HCT116 (cell line): Measurements from ENCODE around the gene CTXN1. TPM values are rescaled to one million over a fixed set of nuclear protein-coding genes. Genes with fewer than 3 reads are reported as not detected.

Experiments
- ATAC-seq: fragments of 200-7000 bp; cut with Tn5 transposase; 2 replicates; pipeline ENCODE4 v1.9.1; 2020; ENCODE audit warnings: mild to moderate bottlenecking, moderate library complexity
- BruUV-seq: library from RNA; stranded (reverse); fragments of 400-500 nt; replicated peaks from 2 replicates; lab custom pipeline; 2021; lab: Mats Ljungman, UMichigan
- CTCF ChIA-PET: fragments of 300-600 bp; sonication (Branson Sonifier 250); formaldehyde crosslinking; loops from one replicate; lab custom pipeline; 2021; ENCODE audit warnings: antibody characterized with exemption; lab: Charles Lee
- POLR2A ChIA-PET: fragments of 300-600, 350-600 bp; sonication (Branson Sonifier 250); formaldehyde crosslinking; loops from one replicate; lab custom pipeline; 2021; ENCODE audit warnings: antibody characterized with exemption; lab: Charles Lee
- RAD21 ChIA-PET, 2 experiments: fragments of 300-600 bp; sonication (Branson Sonifier 250); formaldehyde crosslinking; loops; one replicate each; lab custom pipeline; 2023; ENCODE audit warnings: low total read pairs in 2 of 2; ENCODE audit not compliant: uncharacterized antibody in 2 of 2, unreplicated experiment in 2 of 2, low non-redundant PET in 1 of 2; lab: Charles Lee
- DNase-seq: peaks from one replicate; pipeline ENCODE4 v3.0.0-alpha.2; 2010; ENCODE audit warnings: low read depth, low spot score
- H2AFZ ChIP-seq: fragments of 200-600 bp; shearing (Covaris generic), sonication (generic); 2 replicates; pipeline ENCODE4 v1.6.1; 2017; ENCODE audit warnings: low read depth, mixed run types, mixed read lengths, antibody characterized with exemption, low read length; ENCODE audit not compliant: poor library complexity, severe bottlenecking
- H3K27ac ChIP-seq: 2 replicates; pipeline ENCODE4 v1.5.1; 2012; ENCODE audit warnings: low read depth, low read length
- H3K27me3 ChIP-seq: fragments of 200-600 bp; sonication (generic); 2 replicates; pipeline ENCODE4 v1.6.1; 2016; ENCODE audit warnings: mixed run types, low read length, mixed read lengths; ENCODE audit not compliant: insufficient read depth
- H3K36me3 ChIP-seq, 2 experiments: fragments of 200-500 bp in 1 of 2; fragments of 200-600 bp in 1 of 2; sonication (Bioruptor generic) in 1 of 2; sonication (generic) in 1 of 2; 2 replicates each; pipeline versions ENCODE4 v1.5.1 to v1.6.1; 2014 to 2016; ENCODE audit warnings: low read length in 2 of 2, inconsistent platforms in 1 of 2, mixed read lengths in 1 of 2, mixed run types in 1 of 2; ENCODE audit not compliant: insufficient read depth in 2 of 2, control insufficient read depth in 1 of 2
- H3K4me1 ChIP-seq, 2 experiments: fragments of 200-600 bp in 1 of 2; sonication (generic) in 1 of 2; 2 replicates each; pipeline versions ENCODE4 v1.5.1 to v1.6.1; 2012 to 2017; ENCODE audit warnings: low read length in 2 of 2, inconsistent platforms in 1 of 2, mild to moderate bottlenecking in 1 of 2, mixed read lengths in 1 of 2, mixed run types in 1 of 2, moderate library complexity in 1 of 2; ENCODE audit not compliant: insufficient read depth in 2 of 2, control insufficient read depth in 1 of 2
- H3K4me2 ChIP-seq: fragments of 200-600 bp; sonication (generic); 2 replicates; pipeline ENCODE4 v1.6.1; 2017; ENCODE audit warnings: mixed run types, low read length, mixed read lengths
- H3K4me3 ChIP-seq, 2 experiments: fragments of 200-600 bp in 1 of 2; sonication (generic) in 1 of 2; replicated peaks in 1 of 2; 2 replicates each; pipeline ENCODE4 v1.5.1; 2011 to 2016; ENCODE audit warnings: low read length in 2 of 2, control low read depth in 1 of 2, low read depth in 1 of 2, mild to moderate bottlenecking in 1 of 2, mixed read lengths in 1 of 2, mixed run types in 1 of 2
- H3K79me2 ChIP-seq: fragments of 200-600 bp; sonication (generic); 2 replicates; pipeline ENCODE4 v1.6.1; 2017; ENCODE audit warnings: mild to moderate bottlenecking, mixed run types, low read length, moderate library complexity, mixed read lengths; ENCODE audit not compliant: insufficient read depth
- H3K9ac ChIP-seq: fragments of 200-600 bp; sonication (generic); 2 replicates; pipeline ENCODE4 v1.6.1; 2016; ENCODE audit warnings: low read length, mixed read lengths
- H3K9me2 ChIP-seq: fragments of 200-600 bp; sonication (generic), shearing (Covaris generic); 2 replicates; pipeline ENCODE4 v1.6.1; 2017; ENCODE audit warnings: mixed run types, mild to moderate bottlenecking, moderate library complexity; ENCODE audit not compliant: insufficient read depth
- H3K9me3 ChIP-seq, 2 experiments: fragments of 200-500 bp in 1 of 2; fragments of 200-600 bp in 1 of 2; sonication (Bioruptor generic) in 1 of 2; sonication (generic) in 1 of 2; 2 replicates each; pipeline ENCODE4 v1.6.1; 2014 to 2017; ENCODE audit warnings: low read length in 2 of 2, mixed read lengths in 2 of 2, inconsistent platforms in 1 of 2, low read depth in 1 of 2, mild to moderate bottlenecking in 1 of 2, mixed run types in 1 of 2, moderate library complexity in 1 of 2; ENCODE audit not compliant: control insufficient read depth in 1 of 2, insufficient read depth in 1 of 2
- H4K20me1 ChIP-seq: fragments of 200-600 bp; sonication (generic), shearing (Covaris generic); 2 replicates; pipeline ENCODE4 v1.6.1; 2017; ENCODE audit warnings: mixed run types, mild to moderate bottlenecking, moderate library complexity; ENCODE audit not compliant: insufficient read depth
- CBX3 ChIP-seq: IDR thresholded peaks from 2 replicates; pipeline ENCODE4 v1.6.1; 2012; ENCODE audit warnings: low read depth
- EGR1 ChIP-seq: IDR thresholded peaks from 2 replicates; pipeline ENCODE4 v1.6.1; 2012; ENCODE audit warnings: low read depth
- EZH2 ChIP-seq: fragments of 200-600 bp; sonication (generic); IDR thresholded peaks from 2 replicates; pipeline ENCODE4 v1.6.1; 2017; ENCODE audit warnings: antibody characterized with exemption, mixed run types
- JUND ChIP-seq: IDR thresholded peaks from 2 replicates; pipeline ENCODE4 v1.6.1; 2012
- POLR2AphosphoS5 ChIP-seq: IDR thresholded peaks from 2 replicates; pipeline ENCODE4 v1.6.1; 2011; ENCODE audit warnings: mild to moderate bottlenecking, low read depth, low read length, moderate library complexity
- RAD21 ChIP-seq: IDR thresholded peaks from 2 replicates; pipeline ENCODE4 v1.6.1; 2012; ENCODE audit warnings: low read depth, mild to moderate bottlenecking
- SP1 ChIP-seq: IDR thresholded peaks from 2 replicates; pipeline ENCODE4 v1.6.1; 2012; ENCODE audit warnings: low read depth
- SRF ChIP-seq: IDR thresholded peaks from 2 replicates; pipeline ENCODE4 v1.6.1; 2012; ENCODE audit warnings: low read depth
- YY1 ChIP-seq: IDR thresholded peaks from 2 replicates; pipeline ENCODE4 v1.6.1; 2011; ENCODE audit warnings: low read length, low read depth, moderate library complexity, mild to moderate bottlenecking; ENCODE audit not compliant: insufficient replicate concordance; ENCODE audit errors: extremely low read depth
- ZFX ChIP-seq: fragments of 450-650 bp; IDR thresholded peaks from 2 replicates; pipeline ENCODE4 v1.6.1; 2017
- ZNF274 ChIP-seq: fragments of 200-500 bp; sonication (Bioruptor generic); IDR thresholded peaks from 2 replicates; pipeline ENCODE4 v1.6.1; 2014; ENCODE audit warnings: mild to moderate bottlenecking, low read depth, low read length, inconsistent platforms
- intact Hi-C: fragments of 100-400 bp; cut with micrococcal nuclease; formaldehyde crosslinking; loops from 2 replicates; pipeline ENCODE4 v1.10.0; 2022
- total RNA-seq: library from RNA; stranded (reverse); gene quantifications from one replicate; pipeline ENCODE4 v1.2.1, GENCODE V29; 2021; ENCODE audit not compliant: unreplicated experiment
- TF ChIP-seq, protein P1 (sequence below): IDR thresholded peaks from 2 replicates; pipeline ENCODE4 v1.6.1; 2012
- TF ChIP-seq, protein P2 (sequence below): IDR thresholded peaks from 2 replicates; pipeline ENCODE4 v1.6.1; 2012
- TF ChIP-seq, protein P3 (sequence below), 3 experiments: fragments of 200-600 bp in 1 of 3; sonication (generic) in 1 of 3; IDR thresholded peaks in 2 of 3; conservative IDR thresholded peaks in 1 of 3; 2 replicates each; pipeline ENCODE4 v1.5.1; 2012 to 2017; ENCODE audit warnings: low read depth in 2 of 3, low read length in 2 of 3, antibody characterized with exemption in 1 of 3, borderline replicate concordance in 1 of 3, control low read depth in 1 of 3, mild to moderate bottlenecking in 1 of 3, mixed read lengths in 1 of 3, mixed run types in 1 of 3, moderate library complexity in 1 of 3; ENCODE audit not compliant: insufficient read depth in 1 of 3

Gene CTXN1
- total RNA-seq, 1 experiment from 2014 or later, result 56.0 TPM

GRCh38 chr19:7900931-7901330, 25.0 kb downstream of the CTXN1 start:
- H3K4me3 ChIP-seq, result no peak overlapping the region
- H2AFZ ChIP-seq, result no peak overlapping the region
- DNase-seq, result no peak
- no peak overlapping the region for H3K27ac ChIP-seq
- H3K9me2 ChIP-seq, result no peaks in the 10 kb centered on the region
- H3K4me2 ChIP-seq, result no peak overlapping the region
- CTCF ChIA-PET, result interaction anchor here (1.3 kb wide), 1 partner anchor 32 kb away, joined by 5 read pairs; no protein-coding TSS in a partner anchor
- H4K20me1 ChIP-seq, result no peaks in the 10 kb centered on the region
- POLR2A ChIA-PET, result interaction anchor here (1.3 to 1.4 kb wide), 3 partner anchors 9 to 32 kb away, joined by 4 to 5 read pairs (median 4); partner anchors contain the start of gene LRRC8E
- RAD21 ChIA-PET, result no interaction called here
- BruUV-seq, result no TSS peak
- no peaks in the 10 kb centered on the region for H3K27me3 ChIP-seq
- H3K36me3 ChIP-seq, result peaks cover 0 to 9% of the 10 kb centered on the region in 2 experiments; a peak in 2 of 4 replicates
- no peak overlapping the region for H3K9ac ChIP-seq
- no peaks in the 10 kb centered on the region for H3K9me3 ChIP-seq
- intact Hi-C loops, result no loop called here
- no peak for ATAC-seq
- H3K79me2 ChIP-seq, result peaks cover 30% of the 10 kb centered on the region
- no peak for TF ChIP-seq ZNF274
- TF ChIP-seq, protein P1, sequence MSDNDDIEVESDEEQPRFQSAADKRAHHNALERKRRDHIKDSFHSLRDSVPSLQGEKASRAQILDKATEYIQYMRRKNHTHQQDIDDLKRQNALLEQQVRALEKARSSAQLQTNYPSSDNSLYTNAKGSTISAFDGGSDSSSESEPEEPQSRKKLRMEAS, result no peak
- no peak for TF ChIP-seq CBX3
- TF ChIP-seq SP1, result no peak
- peaks cover 3 to 27% of the 10 kb centered on the region in 2 experiments; a peak in 2 of 4 replicates for H3K4me1 ChIP-seq

DNA sequence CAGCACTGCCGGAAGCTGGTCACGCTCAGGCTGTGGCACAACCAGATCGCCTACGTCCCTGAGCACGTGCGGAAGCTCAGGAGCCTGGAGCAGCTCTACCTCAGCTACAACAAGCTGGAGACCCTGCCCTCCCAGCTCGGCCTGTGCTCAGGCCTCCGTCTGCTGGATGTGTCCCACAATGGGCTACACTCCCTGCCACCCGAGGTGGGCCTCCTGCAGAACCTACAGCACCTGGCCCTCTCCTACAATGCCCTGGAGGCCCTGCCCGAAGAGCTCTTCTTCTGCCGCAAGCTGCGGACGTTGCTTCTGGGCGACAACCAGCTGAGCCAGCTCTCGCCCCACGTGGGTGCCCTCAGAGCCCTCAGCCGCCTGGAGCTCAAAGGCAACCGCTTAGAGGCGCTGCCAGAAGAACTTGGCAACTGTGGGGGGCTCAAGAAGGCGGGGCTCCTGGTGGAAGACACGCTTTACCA, 25.5 kb downstream of the CTXN1 start:
- no peak for ATAC-seq
- peaks cover 25% of the 10 kb centered on the region for H3K79me2 ChIP-seq
- no peak overlapping the region for H3K27ac ChIP-seq

More for the DNA sequence above, 25.5 kb downstream of the CTXN1 start:
- no peaks in the 10 kb centered on the region for H4K20me1 ChIP-seq
- H3K27me3 ChIP-seq, result no peaks in the 10 kb centered on the region
- ChIA-PET POLR2A (interaction anchor here (1.1 to 1.4 kb wide), 4 partner anchors 9 to 31 kb away, joined by 3 to 5 read pairs (median 4); partner anchors contain the start of gene LRRC8E), CTCF (interaction anchor here (1.3 kb wide), 1 partner anchor 32 kb away, joined by 5 read pairs; no protein-coding TSS in a partner anchor), RAD21 (no interaction called here)
- TF ChIP-seq SRF (no peak), POLR2AphosphoS5 (no peak), ZFX (no peak), SP1 (no peak), EGR1 (no peak), EZH2 (no peak), RAD21 (no peak), JUND (no peak), YY1 (no peak), CBX3 (no peak)
- TF ChIP-seq, protein P2, sequence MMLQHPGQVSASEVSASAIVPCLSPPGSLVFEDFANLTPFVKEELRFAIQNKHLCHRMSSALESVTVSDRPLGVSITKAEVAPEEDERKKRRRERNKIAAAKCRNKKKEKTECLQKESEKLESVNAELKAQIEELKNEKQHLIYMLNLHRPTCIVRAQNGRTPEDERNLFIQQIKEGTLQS, result no peak
- TF ChIP-seq, protein P3, sequence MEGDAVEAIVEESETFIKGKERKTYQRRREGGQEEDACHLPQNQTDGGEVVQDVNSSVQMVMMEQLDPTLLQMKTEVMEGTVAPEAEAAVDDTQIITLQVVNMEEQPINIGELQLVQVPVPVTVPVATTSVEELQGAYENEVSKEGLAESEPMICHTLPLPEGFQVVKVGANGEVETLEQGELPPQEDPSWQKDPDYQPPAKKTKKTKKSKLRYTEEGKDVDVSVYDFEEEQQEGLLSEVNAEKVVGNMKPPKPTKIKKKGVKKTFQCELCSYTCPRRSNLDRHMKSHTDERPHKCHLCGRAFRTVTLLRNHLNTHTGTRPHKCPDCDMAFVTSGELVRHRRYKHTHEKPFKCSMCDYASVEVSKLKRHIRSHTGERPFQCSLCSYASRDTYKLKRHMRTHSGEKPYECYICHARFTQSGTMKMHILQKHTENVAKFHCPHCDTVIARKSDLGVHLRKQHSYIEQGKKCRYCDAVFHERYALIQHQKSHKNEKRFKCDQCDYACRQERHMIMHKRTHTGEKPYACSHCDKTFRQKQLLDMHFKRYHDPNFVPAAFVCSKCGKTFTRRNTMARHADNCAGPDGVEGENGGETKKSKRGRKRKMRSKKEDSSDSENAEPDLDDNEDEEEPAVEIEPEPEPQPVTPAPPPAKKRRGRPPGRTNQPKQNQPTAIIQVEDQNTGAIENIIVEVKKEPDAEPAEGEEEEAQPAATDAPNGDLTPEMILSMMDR (IDR thresholded peaks at IDR 0.05 in 2 of 3, conservative IDR thresholded peaks at IDR 0.05 in 1 of 3; ENCODE audit: borderline replicate concordance in 1 of 3, insufficient read depth in 1 of 3, low read depth in 2 of 3, low read length in 2 of 3), result no peak
- no peak overlapping the region for H3K9ac ChIP-seq
- H3K9me2 ChIP-seq, result no peaks in the 10 kb centered on the region
- H2AFZ ChIP-seq, result no peak overlapping the region
- H3K4me3 ChIP-seq, result no peak overlapping the region
- H3K4me2 ChIP-seq, result no peak overlapping the region
- no TSS peak for BruUV-seq
- H3K9me3 ChIP-seq, result no peaks in the 10 kb centered on the region
- peaks cover 0 to 9% of the 10 kb centered on the region in 2 experiments; a peak in 2 of 4 replicates for H3K36me3 ChIP-seq
- H3K4me1 ChIP-seq, result peaks cover 3 to 27% of the 10 kb centered on the region in 2 experiments; a peak in 2 of 4 replicates
- intact Hi-C loops, result no loop called here
- DNase-seq, result no peak
